HG03439 (cell line): ENCODE results near the gene SNX19.

Experiments used
- ATAC-seq: cut with Tn5 transposase; IDR thresholded peaks from one replicate; pipeline ENCODE4 v1.9.1; 2021; ENCODE audit warnings: mild to moderate bottlenecking, moderate library complexity; ENCODE audit not compliant: unreplicated experiment

Gene SNX19

GRCh38 chr11:130908061-130908460 lies 8.2 kb downstream of the SNX19 start:
- ATAC-seq: no peak

- ATAC-seq: no peak
These were observed 9.1 kb downstream of the SNX19 start for GRCh38 chr11:130907229-130907628.

GRCh38 chr11:130906616-130907015 lies 9.7 kb downstream of the SNX19 start:
- ATAC-seq: no peak

- no peak for ATAC-seq
These were observed 10.8 kb downstream of the SNX19 start for GRCh38 chr11:130905512-130905911.

GRCh38 chr11:130904380-130904779 lies 11.9 kb downstream of the SNX19 start:
- no peak for ATAC-seq

- ATAC-seq: no peak
These were observed 13.9 kb downstream of the SNX19 start for GRCh38 chr11:130902380-130902779.

GRCh38 chr11:130899106-130899505 lies 17.2 kb downstream of the SNX19 start:
- no peak for ATAC-seq

GRCh38 chr11:130897262-130898182 lies 18.8 kb downstream of the SNX19 start:
- no peak for ATAC-seq

GRCh38 chr11:130894322-130895025 lies 21.8 kb downstream of the SNX19 start:
- ATAC-seq: peak; percentile 91

- ATAC-seq: no peak
These were observed 23.4 kb downstream of the SNX19 start for GRCh38 chr11:130892861-130893260.

- no peak for ATAC-seq
These were observed 25.0 kb downstream of the SNX19 start for GRCh38 chr11:130891326-130891725.

GRCh38 chr11:130890039-130890745 lies 26.1 kb downstream of the SNX19 start:
- ATAC-seq: no peak

- ATAC-seq: no peak
These were observed 27.5 kb downstream of the SNX19 start for GRCh38 chr11:130888790-130889189.

- no peak for ATAC-seq
These were observed 29.6 kb downstream of the SNX19 start for GRCh38 chr11:130886704-130887103.

- ATAC-seq: no peak
These were observed 34.1 kb downstream of the SNX19 start for GRCh38 chr11:130882138-130882551.

- ATAC-seq: no peak
These were observed 34.7 kb downstream of the SNX19 start for GRCh38 chr11:130881475-130882137.

GRCh38 chr11:130879836-130880235 lies 36.4 kb downstream of the SNX19 start:
- ATAC-seq: no peak

- ATAC-seq: no peak
These were observed 39.1 kb downstream of the SNX19 start for GRCh38 chr11:130876931-130877915.

- no peak for ATAC-seq
These were observed 40.2 kb downstream of the SNX19 start for GRCh38 chr11:130876100-130876499.
